Ovary (tissue), 9 donors: Measurements from ENCODE around the gene CPNE9. TPM values are rescaled to one million over a fixed set of nuclear protein-coding genes. Genes with fewer than 3 reads are reported as not detected.
A peak's percentile ranks its signal among the peaks of the same experiment; 100 is the strongest.

ENCODE experiments used
- DNase-seq, 5 donors: peaks; one replicate each; pipeline ENCODE4 v3.0.0-alpha.2; 2019 to 2020
- H3K27ac ChIP-seq, 2 donors: fragments of 200-600 bp; one replicate each; pipeline versions ENCODE4 v1.5.1 to v1.8.0; 2019 to 2022
- H3K27me3 ChIP-seq: fragments of 200-600 bp; one replicate; pipeline ENCODE4 v1.8.0; 2022
- H3K36me3 ChIP-seq: fragments of 200-600 bp; sonication (generic); one replicate; pipeline ENCODE4 v1.5.1; 2019
- H3K4me1 ChIP-seq: one replicate; pipeline ENCODE4 v1.8.1; 2013; ENCODE audit warnings: mild to moderate bottlenecking, moderate library complexity; ENCODE audit not compliant: insufficient read depth
- H3K4me3 ChIP-seq: fragments of 200-600 bp; sonication (generic); one replicate; pipeline ENCODE4 v1.5.1; 2017
- H3K9me3 ChIP-seq, 2 donors: fragments of 200-600 bp in 1 of 2; sonication (generic) in 1 of 2; one replicate each; pipeline versions ENCODE4 v1.5.1 to v1.8.1; 2013 to 2019; ENCODE audit warnings: mild to moderate bottlenecking in 1 of 2, moderate library complexity in 1 of 2
- CTCF ChIP-seq, 3 donors: fragments of 450-650 bp in 2 of 3; fragments of 200-600 bp in 1 of 3; IDR thresholded peaks; one replicate each; pipeline versions ENCODE4 v1.5.1 to v1.8.0; 2016 to 2022; ENCODE audit warnings: antibody characterized with exemption in 3 of 3, mild to moderate bottlenecking in 1 of 3
- EP300 ChIP-seq: sonication (generic); formaldehyde crosslinking; IDR thresholded peaks from one replicate; pipeline ENCODE4 v1.6.1; 2017; ENCODE audit warnings: antibody characterized with exemption
- POLR2A ChIP-seq: fragments of 450-650 bp; IDR thresholded peaks from one replicate; pipeline ENCODE4 v1.6.1; 2017; ENCODE audit warnings: antibody characterized with exemption, mild to moderate bottlenecking, moderate library complexity
- WGBS, 3 donors: extraction: QIAGEN DNeasy Blood & Tissue Kit in 1 of 3; methylation state at CpG; one replicate each; pipeline versions ENCODE4 v1.1.5 to v1.1.7; 2013 to 2017; 5-methylcytosine and 5-hydroxymethylcytosine counted together
- intact Hi-C, 4 donors: fragments of 100-400 bp; cut with DNase I; formaldehyde crosslinking; loops; one replicate each; pipeline versions ENCODE4 v1.11.0 to v1.15.1; 2022 to 2023
- polyA plus RNA-seq, 2 donors: library from polyadenylated mRNA; stranded (reverse); fragments of 200-250 nt in 1 of 2; fragments of 350-450 nt in 1 of 2; fragmentation: Illumina TruSeq in 1 of 2; extraction: RNeasy Lipid Tissue Mini Kit (QIAGEN cat#74804) in 1 of 2; gene quantifications; one replicate each; pipeline ENCODE4 v1.2.3, GENCODE V29; 2013 to 2014
- total RNA-seq, 7 donors: library from RNA; depleted of rRNA in 2 of 7; stranded (reverse); fragments of >200 nt in 2 of 7; fragmentation: NEBNext Ultra II Directional in 3 of 7; extraction: Animal tissue kit (Norgen Biotek cat#: 25700) in 3 of 7; gene quantifications; one replicate each; pipeline versions ENCODE4 v1.1.0 to v1.2.4, GENCODE V29; 2016 to 2023
- donor health status: DM: no; HTN: no; CAD: no; lungs with moderate emphysema.
- donor health status: DM: no; HTN: no; CAD: no.
- donor health status: Bipolar disorder and iron deficiency.
- donor health status: DM: yes; HTN: yes; CAD: no.
- donor health status: DM: no; HTN: no; CAD: no.
- donor health status: DM: yes; HTN: yes; CAD: no.

CPNE9 gene
- total and polyA plus RNA-seq, 9 donors = 0.07 TPM; not detected in 8

GRCh38 chr3:9666704-9667445 is 36.8 kb upstream of the CPNE9 start:
- Histone ChIP-seq H3K4me3 (no peak overlapping the region), H3K4me1 (peaks cover 10% of the 10 kb centered on the region), H3K36me3 (no peaks in the 10 kb centered on the region), H3K27me3 (no peaks in the 10 kb centered on the region), H3K9me3 (no peaks in the 10 kb centered on the region), H3K27ac (no peak overlapping the region)
- no peak for DNase-seq
- 81 to 85% (median 83%) methylated on average over 7 of the region's 7 CpGs for WGBS, 3 donors
- intact Hi-C loops = loop anchor here in 1 of 4 donors (1.0 kb wide), 1 partner anchor 9 kb away; no protein-coding TSS in a partner anchor
- no peak for TF ChIP-seq EP300
- TF ChIP-seq CTCF (IDR thresholded peaks at IDR 0.05) = no peak
- TF ChIP-seq POLR2A = no peak

GRCh38 chr3:9669277-9669676 is 34.4 kb upstream of the CPNE9 start:
- Histone ChIP-seq H3K4me1 (peaks cover 10% of the 10 kb centered on the region), H3K9me3 (no peaks in the 10 kb centered on the region), H3K36me3 (no peaks in the 10 kb centered on the region), H3K4me3 (no peak overlapping the region), H3K27ac (peak overlapping the region in 1 of 2 donors; percentile 7), H3K27me3 (no peaks in the 10 kb centered on the region)
- intact Hi-C loops = no loop called here
- no peak for DNase-seq
- 83 to 93% (median 87%) methylated on average over 4 of the region's 4 CpGs for WGBS, 3 donors
- no peak for TF ChIP-seq EP300
- no peak for TF ChIP-seq CTCF (IDR thresholded peaks at IDR 0.05)
- TF ChIP-seq POLR2A = no peak

GRCh38 chr3:9669720-9670432 is 33.8 kb upstream of the CPNE9 start:
- DNase-seq = peak; percentile 31 to 86 (median 55)
- peak overlapping the region in 1 of 2 donors; percentile 7 for H3K27ac ChIP-seq

GRCh38 chr3:9673082-9673481 is 30.6 kb upstream of the CPNE9 start:
- Histone ChIP-seq H3K4me1 (peaks cover 10% of the 10 kb centered on the region), H3K36me3 (no peaks in the 10 kb centered on the region), H3K4me3 (no peak overlapping the region), H3K9me3 (no peaks in the 10 kb centered on the region), H3K27me3 (no peaks in the 10 kb centered on the region), H3K27ac (no peak overlapping the region)
- intact Hi-C loops = no loop called here
- no peak for TF ChIP-seq EP300
- no peak for TF ChIP-seq POLR2A
- TF ChIP-seq CTCF (IDR thresholded peaks at IDR 0.05) = no peak
- DNase-seq = no peak

More at GRCh38 chr3:9669720-9670432, 33.8 kb upstream of the CPNE9 start:
- Histone ChIP-seq H3K36me3 (no peaks in the 10 kb centered on the region), H3K9me3 (no peaks in the 10 kb centered on the region), H3K27me3 (no peaks in the 10 kb centered on the region), H3K4me3 (no peak overlapping the region), H3K4me1 (peaks cover 10% of the 10 kb centered on the region)
- intact Hi-C loops = no loop called here
- TF ChIP-seq CTCF (IDR thresholded peaks at IDR 0.05) = no peak
- no peak for TF ChIP-seq EP300
- TF ChIP-seq POLR2A = no peak
- WGBS, 3 donors = 16 to 32% (median 23%) methylated on average over 4 of the region's 4 CpGs
